Muscle layer of duodenum (tissue), 2 donors: ENCODE data around the gene FOXL1.
A peak's percentile ranks its signal among the peaks of the same experiment; 100 is the strongest.

ENCODE experiments used
- H3K27ac ChIP-seq: one replicate; pipeline ENCODE4 v1.7.0; 2013; ENCODE audit warnings: mild to moderate bottlenecking, low read length
- H3K27me3 ChIP-seq: one replicate; pipeline ENCODE4 v1.7.0; 2013; ENCODE audit warnings: low read depth, mild to moderate bottlenecking, control low read depth, low read length
- H3K36me3 ChIP-seq, 2 donors: one replicate each; pipeline ENCODE4 v1.7.0; 2013; ENCODE audit warnings: low read length in 2 of 2, control low read depth in 1 of 2, mild to moderate bottlenecking in 1 of 2; ENCODE audit not compliant: insufficient read depth in 2 of 2, control insufficient read depth in 1 of 2
- H3K4me1 ChIP-seq, 2 donors: one replicate each; pipeline ENCODE4 v1.7.0; 2013; ENCODE audit warnings: low read length in 2 of 2, mild to moderate bottlenecking in 2 of 2, control low read depth in 1 of 2, moderate library complexity in 1 of 2; ENCODE audit not compliant: insufficient read depth in 2 of 2, control insufficient read depth in 1 of 2
- H3K4me3 ChIP-seq, 2 donors: one replicate each; pipeline ENCODE4 v1.7.0; 2013; ENCODE audit warnings: low read length in 2 of 2, low read depth in 1 of 2, mild to moderate bottlenecking in 1 of 2
- H3K9me3 ChIP-seq, 2 donors: one replicate each; pipeline ENCODE4 v1.7.0; 2013; ENCODE audit warnings: low read length in 2 of 2, control low read depth in 1 of 2, mild to moderate bottlenecking in 1 of 2; ENCODE audit not compliant: control insufficient read depth in 1 of 2
- donor health status: healthy.

Gene FOXL1

DNA sequence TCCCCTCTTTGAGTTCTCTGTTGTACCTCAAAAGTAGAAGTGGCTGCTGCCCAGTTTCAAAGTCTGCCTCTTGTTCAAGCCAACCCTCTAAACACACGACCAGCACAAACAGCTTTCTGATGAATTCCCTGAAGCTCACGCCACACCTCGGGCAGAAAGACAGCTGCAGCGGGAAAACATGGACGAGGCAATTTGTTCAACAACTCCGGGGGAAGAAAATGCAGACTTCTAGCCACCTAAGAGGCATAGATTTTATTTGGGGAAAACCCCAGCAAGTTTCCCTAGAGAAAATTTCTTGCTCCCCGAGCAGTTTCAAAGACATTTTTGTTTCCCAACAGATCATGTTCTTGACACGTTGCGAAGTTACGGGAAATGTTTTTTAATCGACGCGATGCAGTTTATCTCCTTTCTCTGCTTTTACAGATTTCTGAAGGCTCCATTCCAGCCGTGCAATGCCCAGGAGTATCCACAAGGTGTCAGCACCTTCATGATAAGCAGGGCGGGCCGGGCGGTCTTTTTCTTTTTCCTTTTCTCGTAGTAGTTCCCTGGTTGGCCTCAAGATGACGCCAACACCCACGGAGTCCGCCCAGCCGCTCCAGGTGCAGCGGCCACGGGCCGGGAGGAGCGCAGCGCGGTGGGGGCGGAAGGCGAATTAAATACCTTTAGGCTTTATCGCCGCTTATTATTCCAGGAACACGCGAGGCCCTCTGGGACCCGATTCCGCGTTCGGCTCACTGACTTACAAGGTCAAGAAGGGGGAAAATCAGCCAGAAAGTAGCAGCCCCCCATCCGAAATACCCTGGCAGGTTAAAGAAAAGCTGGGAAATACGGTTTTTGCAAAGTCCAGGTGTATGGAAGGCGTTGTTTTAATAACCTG lies 14.6 kb upstream of the FOXL1 start:
- H3K9me3 ChIP-seq = no peaks in the 10 kb centered on the region
- H3K4me1 ChIP-seq = peaks cover 0 to 29% of the 10 kb centered on the region in 2 donors
- H3K4me3 ChIP-seq = no peak overlapping the region
- no peaks in the 10 kb centered on the region for H3K36me3 ChIP-seq
- H3K27me3 ChIP-seq = peaks cover 27% of the 10 kb centered on the region
- no peak overlapping the region for H3K27ac ChIP-seq

- Histone ChIP-seq H3K36me3 (no peaks in the 10 kb centered on the region), H3K27ac (no peak overlapping the region), H3K9me3 (no peaks in the 10 kb centered on the region), H3K4me3 (no peak overlapping the region), H3K4me1 (peaks cover 0 to 29% of the 10 kb centered on the region in 2 donors), H3K27me3 (peaks cover 41% of the 10 kb centered on the region)
These were observed 13.1 kb upstream of the FOXL1 start for GRCh38 chr16:86565181-86565631.

GRCh38 chr16:86565644-86566511 lies 12.5 kb upstream of the FOXL1 start:
- Histone ChIP-seq H3K36me3 (no peaks in the 10 kb centered on the region), H3K27ac (no peak overlapping the region), H3K9me3 (no peaks in the 10 kb centered on the region), H3K4me3 (no peak overlapping the region), H3K27me3 (peaks cover 47% of the 10 kb centered on the region), H3K4me1 (peaks cover 0 to 29% of the 10 kb centered on the region in 2 donors)

- Histone ChIP-seq H3K36me3 (no peaks in the 10 kb centered on the region), H3K27ac (no peak within 1 kb of the TSS), H3K4me1 (peaks cover 0 to 29% of the 10 kb centered on the region in 2 donors), H3K4me3 (peak within 1 kb of the TSS in 1 of 2 donors; percentile 30), H3K27me3 (peaks cover 54% of the 10 kb centered on the region), H3K9me3 (no peaks in the 10 kb centered on the region)
These were observed 11.8 kb upstream of the FOXL1 start, which contains the start of gene FOXC2 for GRCh38 chr16:86566601-86566965. Gene FOXC2 (plus strand): TSS chr16:86566829. CDS start chr16:86567336, 507 bp downstream.

- Histone ChIP-seq H3K9me3 (no peaks in the 10 kb centered on the region), H3K4me3 (peak overlapping the region in 1 of 2 donors; percentile 30), H3K27me3 (peaks cover 60% of the 10 kb centered on the region), H3K36me3 (no peaks in the 10 kb centered on the region), H3K27ac (no peak overlapping the region), H3K4me1 (peaks cover 0 to 29% of the 10 kb centered on the region in 2 donors)
These were observed 11.2 kb upstream of the FOXL1 start for GRCh38 chr16:86566966-86567700.

- no peak overlapping the region for H3K27ac ChIP-seq
- H3K27me3 ChIP-seq = peaks cover 67% of the 10 kb centered on the region
- H3K9me3 ChIP-seq = no peaks in the 10 kb centered on the region
- H3K4me1 ChIP-seq = peaks cover 0 to 29% of the 10 kb centered on the region in 2 donors
- peak overlapping the region in 1 of 2 donors; percentile 30 for H3K4me3 ChIP-seq
- no peaks in the 10 kb centered on the region for H3K36me3 ChIP-seq
These were observed 10.4 kb upstream of the FOXL1 start for GRCh38 chr16:86567701-86568581.

DNA sequence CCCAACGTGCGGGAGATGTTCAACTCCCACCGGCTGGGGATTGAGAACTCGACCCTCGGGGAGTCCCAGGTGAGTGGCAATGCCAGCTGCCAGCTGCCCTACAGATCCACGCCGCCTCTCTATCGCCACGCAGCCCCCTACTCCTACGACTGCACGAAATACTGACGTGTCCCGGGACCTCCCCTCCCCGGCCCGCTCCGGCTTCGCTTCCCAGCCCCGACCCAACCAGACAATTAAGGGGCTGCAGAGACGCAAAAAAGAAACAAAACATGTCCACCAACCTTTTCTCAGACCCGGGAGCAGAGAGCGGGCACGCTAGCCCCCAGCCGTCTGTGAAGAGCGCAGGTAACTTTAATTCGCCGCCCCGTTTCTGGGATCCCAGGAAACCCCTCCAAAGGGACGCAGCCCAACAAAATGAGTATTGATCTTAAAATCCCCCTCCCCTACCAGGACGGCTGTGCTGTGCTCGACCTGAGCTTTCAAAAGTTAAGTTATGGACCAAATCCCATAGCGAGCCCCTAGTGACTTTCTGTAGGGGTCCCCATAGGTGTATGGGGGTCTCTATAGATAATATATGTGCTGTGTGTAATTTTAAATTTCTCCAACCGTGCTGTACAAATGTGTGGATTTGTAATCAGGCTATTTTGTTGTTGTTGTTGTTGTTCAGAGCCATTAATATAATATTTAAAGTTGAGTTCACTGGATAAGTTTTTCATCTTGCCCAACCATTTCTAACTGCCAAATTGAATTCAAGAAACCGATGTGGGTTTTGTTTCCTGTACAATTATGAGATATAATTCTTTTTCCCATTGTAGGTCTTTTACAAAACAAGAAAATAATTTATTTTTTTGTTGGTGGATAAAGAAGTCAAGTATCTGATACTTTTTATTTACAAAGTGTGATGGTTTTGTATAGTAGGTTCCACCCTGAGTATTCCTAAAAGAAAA lies 9.4 kb upstream of the FOXL1 start:
- peak overlapping the region; percentile 37 to 41 for H3K4me3 ChIP-seq
- no peaks in the 10 kb centered on the region for H3K36me3 ChIP-seq
- peaks cover 66% of the 10 kb centered on the region for H3K27me3 ChIP-seq
- H3K27ac ChIP-seq = no peak overlapping the region
- no peaks in the 10 kb centered on the region for H3K9me3 ChIP-seq
- peaks cover 0 to 27% of the 10 kb centered on the region in 2 donors for H3K4me1 ChIP-seq

DNA sequence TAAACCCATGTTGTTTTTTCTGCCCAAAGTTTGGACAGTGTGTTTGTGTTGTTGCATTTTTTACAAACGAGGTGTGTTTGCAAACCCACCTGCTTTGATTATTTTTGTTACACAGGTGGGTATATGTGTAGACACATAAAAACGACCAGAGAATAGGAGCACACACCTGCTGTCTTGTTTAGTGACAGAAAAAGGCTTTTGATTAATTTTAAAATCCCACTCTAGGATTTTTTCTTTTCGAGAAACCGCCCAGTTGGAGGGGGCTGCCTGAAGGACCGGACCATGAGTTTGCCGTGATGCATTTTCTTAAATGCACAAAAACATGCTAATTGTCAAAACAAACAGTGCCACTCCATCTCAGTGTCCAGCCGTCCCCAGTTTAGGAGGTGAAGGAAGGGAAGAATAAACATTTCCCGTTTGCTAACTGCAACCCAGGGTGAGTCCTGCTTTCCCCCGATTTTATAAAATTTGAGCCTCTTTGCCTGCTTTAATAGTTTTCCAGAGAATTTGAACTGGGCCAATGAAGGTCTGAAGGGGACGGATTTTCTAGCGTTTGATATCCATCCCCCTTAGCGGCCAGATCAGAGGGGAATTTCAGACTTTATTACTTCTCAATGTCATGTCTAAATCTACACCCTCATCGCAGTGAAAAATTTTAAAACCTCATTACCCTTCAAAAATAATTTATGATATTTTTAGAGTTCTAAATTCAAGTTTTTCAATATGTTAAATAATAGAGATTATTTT lies 8.5 kb upstream of the FOXL1 start:
- H3K4me3 ChIP-seq = no peak overlapping the region
- H3K9me3 ChIP-seq = no peaks in the 10 kb centered on the region
- no peaks in the 10 kb centered on the region for H3K36me3 ChIP-seq
- H3K27me3 ChIP-seq = peaks cover 64% of the 10 kb centered on the region
- no peak overlapping the region for H3K27ac ChIP-seq
- peaks cover 0 to 22% of the 10 kb centered on the region in 2 donors for H3K4me1 ChIP-seq
